Articular chondrocyte of knee joint (primary cell): ENCODE data around the gene ADGRG2. TPM values are rescaled to one million over a fixed set of nuclear protein-coding genes. Genes with fewer than 3 reads are reported as not detected.

ENCODE experiments used
- total RNA-seq: library from RNA; depleted of rRNA; stranded (reverse); fragments of >200 nt; gene quantifications from 2 replicates; pipeline ENCODE4 v1.2.3, GENCODE V29; 2012

ADGRG2 gene
- 0.86 and 1.6 TPM in 2 replicates for total RNA-seq

GRCh38 chrX:19121898-19122640, at the start of gene ADGRG2:
TSS of gene ADGRG2 (minus strand) at chrX:19122468. CDS start at chrX:19068834, 53,634 bp downstream.

GRCh38 chrX:18983666-18984380, 138.4 kb downstream of the ADGRG2 start, which contains the start of gene PHKA2:
TSS of gene PHKA2 (minus strand) at chrX:18984114. CDS start at chrX:18983932, 182 bp downstream.

Other genes with a start within 250 kb of the ADGRG2 start
- gene PHKA2, start 138.4 kb downstream of the ADGRG2 start, total RNA-seq: 9.2 and 11.4 TPM in 2 replicates
- gene PDHA1, start 221.5 kb upstream of the ADGRG2 start, total RNA-seq: 37.4 and 45.2 TPM in 2 replicates